Measurements from ENCODE around the gene RPS6KA1. TPM values are rescaled to one million over a fixed set of nuclear protein-coding genes. Genes with fewer than 3 reads are reported as not detected.

The RPS6KA1 gene
- total RNA-seq, 1 experiment from 2014 or later, result 60.5 TPM

DNA sequence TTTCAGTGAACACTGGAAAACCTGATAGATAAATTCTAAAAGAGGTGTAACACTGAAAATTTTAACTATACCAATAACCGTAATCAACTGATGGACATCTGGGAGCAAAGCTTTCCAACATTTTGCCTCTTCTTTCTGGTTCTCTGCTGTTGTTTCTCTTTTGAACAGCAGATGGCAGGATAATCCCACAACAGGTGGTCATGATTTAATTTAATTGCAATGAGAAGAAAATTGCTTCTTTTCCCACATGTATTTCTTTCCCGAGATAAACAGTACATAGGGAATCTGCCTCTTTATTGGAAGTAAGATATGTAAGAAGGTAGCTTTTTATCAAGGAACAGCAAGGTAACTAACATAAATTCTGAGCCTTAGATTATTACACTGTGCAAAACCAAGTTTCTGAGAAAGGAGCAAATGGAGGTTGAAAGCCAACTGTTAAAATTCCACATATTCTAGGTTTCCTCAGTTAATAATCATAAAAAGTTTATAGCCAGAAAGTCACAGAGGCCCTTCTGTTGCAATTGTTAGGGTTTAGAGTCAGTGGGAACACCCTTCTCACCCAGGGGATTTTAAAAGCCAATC is 72.9 kb downstream of the RPS6KA1 start:
- H3K9me2 ChIP-seq (ENCODE audit: insufficient read depth), result no peaks in the 10 kb centered on the region
- H4K20me1 ChIP-seq (ENCODE audit: insufficient read depth), result no peaks in the 10 kb centered on the region
- H3K4me2 ChIP-seq, result no peak overlapping the region
- H3K79me2 ChIP-seq (ENCODE audit: low read depth), result no peaks in the 10 kb centered on the region
- intact Hi-C loops (cut with micrococcal nuclease; ENCODE audit: unreplicated experiment), result loop anchor here (1.0 to 5.0 kb wide), 5 partner anchors 75 to 276 kb away; no protein-coding TSS in a partner anchor
- no peaks in the 10 kb centered on the region for H3K36me3 ChIP-seq (ENCODE audit: low read depth)
- no peak for TF ChIP-seq EZH2 (IDR thresholded peaks at IDR 0.05; ENCODE audit: low read depth)
- TF ChIP-seq, protein P1, sequence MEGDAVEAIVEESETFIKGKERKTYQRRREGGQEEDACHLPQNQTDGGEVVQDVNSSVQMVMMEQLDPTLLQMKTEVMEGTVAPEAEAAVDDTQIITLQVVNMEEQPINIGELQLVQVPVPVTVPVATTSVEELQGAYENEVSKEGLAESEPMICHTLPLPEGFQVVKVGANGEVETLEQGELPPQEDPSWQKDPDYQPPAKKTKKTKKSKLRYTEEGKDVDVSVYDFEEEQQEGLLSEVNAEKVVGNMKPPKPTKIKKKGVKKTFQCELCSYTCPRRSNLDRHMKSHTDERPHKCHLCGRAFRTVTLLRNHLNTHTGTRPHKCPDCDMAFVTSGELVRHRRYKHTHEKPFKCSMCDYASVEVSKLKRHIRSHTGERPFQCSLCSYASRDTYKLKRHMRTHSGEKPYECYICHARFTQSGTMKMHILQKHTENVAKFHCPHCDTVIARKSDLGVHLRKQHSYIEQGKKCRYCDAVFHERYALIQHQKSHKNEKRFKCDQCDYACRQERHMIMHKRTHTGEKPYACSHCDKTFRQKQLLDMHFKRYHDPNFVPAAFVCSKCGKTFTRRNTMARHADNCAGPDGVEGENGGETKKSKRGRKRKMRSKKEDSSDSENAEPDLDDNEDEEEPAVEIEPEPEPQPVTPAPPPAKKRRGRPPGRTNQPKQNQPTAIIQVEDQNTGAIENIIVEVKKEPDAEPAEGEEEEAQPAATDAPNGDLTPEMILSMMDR (conservative IDR thresholded peaks at IDR 0.05), result peak; percentile 80
- H3K4me1 ChIP-seq (replicated peaks; ENCODE audit: insufficient read depth), result no peaks in the 10 kb centered on the region
- BruUV-seq (replicated peaks), result no TSS peak
- ChIA-PET CTCF (interaction anchor here (0.6 to 1.9 kb wide), 6 partner anchors 75 to 223 kb away, joined by 3 to 24 read pairs (median 6); no protein-coding TSS in a partner anchor), POLR2A (ENCODE audit: unreplicated experiment) (interaction anchor here (0.6 kb wide), 1 partner anchor 21 kb away, joined by 3 read pairs; no protein-coding TSS in a partner anchor)
- no peak overlapping the region for H3K4me3 ChIP-seq
- no peaks in the 10 kb centered on the region for H3K9me3 ChIP-seq (ENCODE audit: insufficient read depth, low read depth)
- H2AFZ ChIP-seq, result no peak overlapping the region
- no peaks in the 10 kb centered on the region for H3K27me3 ChIP-seq (ENCODE audit: insufficient read depth, low read depth)
- H3F3A ChIP-seq (ENCODE audit: insufficient read depth, low read depth), result no peaks in the 10 kb centered on the region
- H3K27ac ChIP-seq, result no peak overlapping the region
- DNase-seq, result peak; percentile 41 to 54

DNA sequence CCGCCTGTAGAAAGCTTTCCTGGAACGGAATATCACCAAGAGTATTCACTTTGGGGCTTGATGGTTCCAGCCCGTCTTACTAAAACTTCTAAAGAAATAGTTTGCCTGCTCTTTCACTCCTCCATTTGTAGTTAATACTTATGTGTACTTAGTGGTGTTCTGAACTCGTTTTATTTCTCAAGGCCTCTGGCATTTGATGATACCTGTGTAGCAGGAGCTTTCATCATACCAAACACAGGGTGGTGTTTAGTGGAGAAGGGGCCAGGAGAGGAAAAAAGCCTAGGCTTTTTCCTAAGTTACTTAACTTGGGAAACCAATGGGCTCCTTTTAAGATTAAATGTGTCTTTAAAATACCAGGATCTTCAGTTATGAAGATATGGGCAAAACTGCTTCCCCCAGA is 74.3 kb downstream of the RPS6KA1 start:
- no peaks in the 10 kb centered on the region for H3K27me3 ChIP-seq (ENCODE audit: insufficient read depth, low read depth)
- no peaks in the 10 kb centered on the region for H4K20me1 ChIP-seq (ENCODE audit: insufficient read depth)
- H3K79me2 ChIP-seq (ENCODE audit: low read depth), result no peaks in the 10 kb centered on the region
- no peak for DNase-seq
- H3K9me3 ChIP-seq (ENCODE audit: insufficient read depth, low read depth), result no peaks in the 10 kb centered on the region
- H3K4me1 ChIP-seq (replicated peaks; ENCODE audit: insufficient read depth), result no peaks in the 10 kb centered on the region
- no peaks in the 10 kb centered on the region for H3K36me3 ChIP-seq (ENCODE audit: low read depth)
- no peak overlapping the region for H3K4me2 ChIP-seq
- TF ChIP-seq, protein P1 (conservative IDR thresholded peaks at IDR 0.05), result no peak
- TF ChIP-seq EZH2 (IDR thresholded peaks at IDR 0.05; ENCODE audit: low read depth), result no peak
- no peak overlapping the region for H2AFZ ChIP-seq
- ChIA-PET POLR2A (ENCODE audit: unreplicated experiment) (no interaction called here), CTCF (interaction anchor here (0.6 to 1.6 kb wide), 4 partner anchors 74 to 284 kb away, joined by 3 to 6 read pairs (median 5); no protein-coding TSS in a partner anchor)
- BruUV-seq (replicated peaks), result no TSS peak
- H3K27ac ChIP-seq, result no peak overlapping the region
- intact Hi-C loops (cut with micrococcal nuclease; ENCODE audit: unreplicated experiment), result loop anchor here (5.0 kb wide), 1 partner anchor 102 kb away; no protein-coding TSS in a partner anchor
- no peaks in the 10 kb centered on the region for H3K9me2 ChIP-seq (ENCODE audit: insufficient read depth)
- H3K4me3 ChIP-seq, result no peak overlapping the region
- no peaks in the 10 kb centered on the region for H3F3A ChIP-seq (ENCODE audit: insufficient read depth, low read depth)

DNA sequence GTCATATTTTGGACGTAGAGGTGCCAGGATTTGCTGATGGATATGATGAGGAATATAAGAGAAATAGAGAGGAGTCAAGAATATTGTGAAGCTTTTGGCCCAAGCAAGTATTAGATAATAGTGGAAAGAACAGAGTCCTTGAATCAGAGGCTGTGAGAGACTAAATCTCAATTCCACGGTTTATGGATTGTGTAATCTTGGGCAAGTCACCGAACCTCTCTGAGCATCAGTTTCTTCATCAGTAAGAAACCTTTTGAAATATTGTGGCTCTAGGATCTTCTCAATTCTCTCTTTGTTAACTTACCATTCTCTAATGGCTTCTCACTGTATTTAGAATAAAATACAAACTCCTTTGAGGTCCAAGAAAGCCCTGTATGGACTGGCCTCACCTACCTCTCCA is 77.6 kb downstream of the RPS6KA1 start:
- H3K27ac ChIP-seq, result no peak overlapping the region
- no peaks in the 10 kb centered on the region for H3K79me2 ChIP-seq (ENCODE audit: low read depth)
- H3K9me3 ChIP-seq (ENCODE audit: insufficient read depth, low read depth), result no peaks in the 10 kb centered on the region
- H4K20me1 ChIP-seq (ENCODE audit: insufficient read depth), result no peaks in the 10 kb centered on the region
- CTCF ChIA-PET, result interaction anchor here (2.2 kb wide), 1 partner anchor 182 kb away, joined by 5 read pairs; no protein-coding TSS in a partner anchor
- no peak overlapping the region for H3K4me3 ChIP-seq
- H3K9me2 ChIP-seq (ENCODE audit: insufficient read depth), result no peaks in the 10 kb centered on the region
- POLR2A ChIA-PET (ENCODE audit: unreplicated experiment), result interaction anchor here (0.8 kb wide), 1 partner anchor 261 kb away, joined by 7 read pairs; no protein-coding TSS in a partner anchor
- no peaks in the 10 kb centered on the region for H3K4me1 ChIP-seq (replicated peaks; ENCODE audit: insufficient read depth)
- no peak overlapping the region for H2AFZ ChIP-seq
- intact Hi-C loops (cut with micrococcal nuclease; ENCODE audit: unreplicated experiment), result no loop called here
- no peak overlapping the region for H3K4me2 ChIP-seq
- H3F3A ChIP-seq (ENCODE audit: insufficient read depth, low read depth), result no peaks in the 10 kb centered on the region
- TF ChIP-seq EZH2 (IDR thresholded peaks at IDR 0.05; ENCODE audit: low read depth), result no peak
- TF ChIP-seq, protein P1 (conservative IDR thresholded peaks at IDR 0.05), result no peak
- no peaks in the 10 kb centered on the region for H3K27me3 ChIP-seq (ENCODE audit: insufficient read depth, low read depth)
- no peaks in the 10 kb centered on the region for H3K36me3 ChIP-seq (ENCODE audit: low read depth)
- BruUV-seq (replicated peaks), result no TSS peak
- no peak for DNase-seq
